IPS-20b (cell line): ENCODE measurements around the gene ZDHHC16.

Experiments used
- H3K27ac ChIP-seq: one replicate; pipeline ENCODE4 v1.5.1; 2013; ENCODE audit warnings: low read length
- H3K27me3 ChIP-seq: 2 replicates; pipeline ENCODE4 v1.6.1; 2013; ENCODE audit warnings: mild to moderate bottlenecking, low read length, inconsistent platforms; ENCODE audit not compliant: insufficient read depth
- H3K36me3 ChIP-seq: 2 replicates; pipeline ENCODE4 v1.6.1; 2013; ENCODE audit warnings: low read depth, mild to moderate bottlenecking, inconsistent platforms, low read length, moderate library complexity; ENCODE audit not compliant: insufficient read depth
- H3K4me1 ChIP-seq: 2 replicates; pipeline ENCODE4 v1.6.1; 2013; ENCODE audit warnings: mild to moderate bottlenecking, control low read depth, inconsistent platforms, low read length, moderate library complexity; ENCODE audit not compliant: insufficient read depth
- H3K4me3 ChIP-seq: 2 replicates; pipeline ENCODE4 v1.5.1; 2013; ENCODE audit warnings: mild to moderate bottlenecking, low read length, inconsistent platforms
- H3K9ac ChIP-seq: 2 replicates; pipeline ENCODE4 v1.6.1; 2013; ENCODE audit warnings: low read depth, mild to moderate bottlenecking, inconsistent platforms, low read length, moderate library complexity
- H3K9me3 ChIP-seq: 2 replicates; pipeline ENCODE4 v1.6.1; 2013; ENCODE audit warnings: mild to moderate bottlenecking, low read depth, low read length, inconsistent platforms; ENCODE audit not compliant: insufficient read depth

Gene ZDHHC16

DNA sequence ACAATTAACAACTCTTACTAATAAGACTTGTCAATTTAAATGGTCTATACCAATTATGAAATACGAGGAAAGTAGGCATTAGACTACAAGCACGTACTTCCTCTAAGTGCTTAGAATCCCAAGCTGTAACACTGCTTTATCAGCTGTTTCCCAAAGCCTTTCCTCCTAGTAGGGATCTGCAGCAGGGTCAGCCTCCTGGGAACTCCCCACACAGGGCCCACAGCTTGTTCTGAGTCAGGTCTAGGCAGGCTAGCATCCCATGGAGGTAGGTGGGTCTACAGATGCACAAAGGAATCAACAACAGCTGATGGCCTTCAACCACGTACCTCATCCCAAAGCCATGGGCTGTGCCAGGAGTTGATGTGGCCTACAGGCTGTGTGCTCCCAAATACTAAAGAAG lies 37.5 kb downstream of the ZDHHC16 start:
- no peak overlapping the region for H3K27ac ChIP-seq
- no peak overlapping the region for H3K4me3 ChIP-seq
- H3K9me3 ChIP-seq = peaks cover 3% of the 10 kb centered on the region; the same call in 1 of the 2 replicates
- no peaks in the 10 kb centered on the region for H3K27me3 ChIP-seq
- H3K9ac ChIP-seq = no peak overlapping the region
- H3K4me1 ChIP-seq = peaks cover 15% of the 10 kb centered on the region
- H3K36me3 ChIP-seq = peaks cover 30% of the 10 kb centered on the region

DNA sequence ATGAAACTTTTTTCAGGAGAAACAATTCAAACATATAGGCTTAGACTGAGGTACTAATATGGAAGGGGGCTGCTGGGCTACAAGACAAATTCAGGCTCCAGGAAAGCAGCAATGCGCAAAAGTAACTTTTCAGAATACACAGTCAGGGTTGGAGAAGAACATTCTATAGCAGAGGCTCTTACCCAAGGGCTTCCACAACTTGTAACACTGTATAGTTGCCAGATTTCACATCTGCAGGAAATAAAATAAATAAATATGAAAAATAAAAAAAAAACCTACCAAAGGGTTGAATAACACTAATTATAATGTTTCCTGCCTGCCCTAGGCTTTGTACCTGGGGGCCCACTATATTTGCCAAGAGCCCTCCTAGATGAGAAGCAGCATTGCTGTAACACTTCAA lies 37.9 kb downstream of the ZDHHC16 start:
- H3K27me3 ChIP-seq = no peaks in the 10 kb centered on the region
- peaks cover 27% of the 10 kb centered on the region for H3K36me3 ChIP-seq
- H3K4me1 ChIP-seq = peaks cover 15% of the 10 kb centered on the region
- peaks cover 3% of the 10 kb centered on the region; the same call in 1 of the 2 replicates for H3K9me3 ChIP-seq
- H3K27ac ChIP-seq = no peak overlapping the region
- H3K9ac ChIP-seq = no peak overlapping the region
- no peak overlapping the region for H3K4me3 ChIP-seq

DNA sequence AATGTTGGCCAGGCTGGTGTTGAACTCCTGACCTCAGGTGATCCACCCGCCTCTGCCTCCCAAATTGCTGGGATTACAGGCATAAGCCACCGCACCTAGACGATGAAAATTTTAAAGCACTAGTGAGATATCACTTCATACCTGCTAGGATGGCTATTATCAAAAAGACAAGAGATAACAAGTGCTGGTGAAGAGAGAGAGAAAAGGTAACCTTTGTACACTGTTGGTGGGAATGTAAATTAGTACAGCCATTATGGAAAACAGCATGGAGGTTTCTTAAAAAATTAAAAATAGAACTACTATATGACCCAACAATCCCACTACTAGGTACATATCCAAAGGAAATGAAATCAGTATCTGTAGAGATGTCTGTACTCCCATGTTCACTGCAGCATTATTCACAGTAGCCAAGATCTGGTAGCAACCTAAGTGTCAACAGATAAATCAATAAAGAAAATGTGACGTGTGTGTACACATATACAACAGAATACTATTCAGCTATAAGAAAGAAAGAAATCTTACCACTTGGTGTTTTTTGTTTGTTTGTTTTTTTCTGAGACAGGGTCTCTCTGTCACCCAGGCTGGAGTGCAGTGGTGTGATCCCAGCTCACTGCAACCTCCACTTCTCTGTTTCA lies 39.8 kb downstream of the ZDHHC16 start:
- Histone ChIP-seq H3K9me3 (peaks cover 3% of the 10 kb centered on the region; the same call in 1 of the 2 replicates), H3K9ac (no peak overlapping the region), H3K4me3 (no peak overlapping the region), H3K36me3 (peaks cover 14% of the 10 kb centered on the region), H3K4me1 (peaks cover 6% of the 10 kb centered on the region; the same call in 1 of the 2 replicates), H3K27ac (no peak overlapping the region), H3K27me3 (no peaks in the 10 kb centered on the region)

DNA sequence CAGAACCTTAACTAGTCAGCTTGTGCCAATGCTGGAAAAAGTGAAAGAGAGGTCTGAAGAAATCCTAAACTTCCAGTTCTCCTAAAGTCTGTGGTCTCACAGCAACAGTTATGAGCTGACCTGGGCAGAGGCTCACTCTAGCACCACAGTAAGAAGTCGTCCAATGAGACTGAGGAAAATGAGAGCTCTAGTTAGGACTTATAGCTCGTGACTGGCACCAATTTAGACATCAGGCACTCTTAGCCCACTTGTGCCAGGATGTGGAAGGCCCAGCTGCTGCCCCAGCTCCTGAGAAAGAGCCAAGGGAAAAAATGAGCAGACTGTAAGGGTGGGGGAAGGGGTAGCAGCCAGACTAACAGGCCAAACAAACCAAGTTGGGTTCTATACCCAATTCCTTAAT lies 44.6 kb downstream of the ZDHHC16 start:
- no peak overlapping the region for H3K27ac ChIP-seq
- peaks cover 3% of the 10 kb centered on the region; the same call in 1 of the 2 replicates for H3K9me3 ChIP-seq
- no peak overlapping the region for H3K4me3 ChIP-seq
- H3K27me3 ChIP-seq = no peaks in the 10 kb centered on the region
- H3K4me1 ChIP-seq = peaks cover 17% of the 10 kb centered on the region
- H3K36me3 ChIP-seq = peaks cover 10% of the 10 kb centered on the region; the same call in 1 of the 2 replicates
- peak overlapping the region; percentile 33; the same call in 1 of the 2 replicates for H3K9ac ChIP-seq

DNA sequence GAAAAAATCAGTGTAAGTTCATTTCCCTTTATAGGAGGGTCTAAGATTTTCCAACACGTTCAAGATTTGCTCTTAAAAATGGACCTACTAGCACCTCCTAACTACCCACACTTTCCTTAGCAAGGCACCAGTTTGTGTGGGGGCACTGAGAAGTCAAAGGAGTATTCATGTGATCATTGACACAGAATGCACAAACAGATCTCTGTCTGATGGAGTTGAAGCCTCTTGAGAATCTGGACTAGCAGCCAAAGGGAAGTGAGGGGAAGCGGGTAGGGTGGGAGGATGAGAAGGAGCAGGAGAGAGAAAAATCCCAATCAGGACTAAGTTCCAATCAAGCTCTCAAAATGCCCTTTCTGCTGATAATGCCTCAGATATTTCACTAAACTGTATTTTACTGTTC lies 48.2 kb downstream of the ZDHHC16 start:
- Histone ChIP-seq H3K27me3 (0 out of 2 replicates have a peak, but pooled peaks cover 1% of the 10 kb centered on the region), H3K36me3 (peaks cover 10% of the 10 kb centered on the region; the same call in 1 of the 2 replicates), H3K9me3 (no peaks in the 10 kb centered on the region), H3K4me3 (no peak overlapping the region), H3K27ac (no peak overlapping the region), H3K9ac (no peak overlapping the region), H3K4me1 (peaks cover 26% of the 10 kb centered on the region)

GRCh38 chr10:97494863-97495506 lies 49.0 kb downstream of the ZDHHC16 start:
- H3K9me3 ChIP-seq = no peaks in the 10 kb centered on the region
- no peak overlapping the region for H3K27ac ChIP-seq
- H3K27me3 ChIP-seq = peaks cover 9% of the 10 kb centered on the region
- H3K36me3 ChIP-seq = peaks cover 10% of the 10 kb centered on the region; the same call in 1 of the 2 replicates
- peak overlapping the region; percentile 12; the same call in 1 of the 2 replicates for H3K4me3 ChIP-seq
- H3K4me1 ChIP-seq = peaks cover 27% of the 10 kb centered on the region
- no peak overlapping the region for H3K9ac ChIP-seq

GRCh38 chr10:97497572-97498075 lies 51.6 kb downstream of the ZDHHC16 start:
- H3K9me3 ChIP-seq = no peaks in the 10 kb centered on the region
- H3K27me3 ChIP-seq = peaks cover 33% of the 10 kb centered on the region
- peaks cover 10% of the 10 kb centered on the region; the same call in 1 of the 2 replicates for H3K36me3 ChIP-seq
- H3K27ac ChIP-seq = peak overlapping the region; percentile 59
- H3K4me1 ChIP-seq = peaks cover 24% of the 10 kb centered on the region
- peak overlapping the region; percentile 94; the same call in 1 of the 2 replicates for H3K9ac ChIP-seq
- peak overlapping the region; percentile 97 for H3K4me3 ChIP-seq

DNA sequence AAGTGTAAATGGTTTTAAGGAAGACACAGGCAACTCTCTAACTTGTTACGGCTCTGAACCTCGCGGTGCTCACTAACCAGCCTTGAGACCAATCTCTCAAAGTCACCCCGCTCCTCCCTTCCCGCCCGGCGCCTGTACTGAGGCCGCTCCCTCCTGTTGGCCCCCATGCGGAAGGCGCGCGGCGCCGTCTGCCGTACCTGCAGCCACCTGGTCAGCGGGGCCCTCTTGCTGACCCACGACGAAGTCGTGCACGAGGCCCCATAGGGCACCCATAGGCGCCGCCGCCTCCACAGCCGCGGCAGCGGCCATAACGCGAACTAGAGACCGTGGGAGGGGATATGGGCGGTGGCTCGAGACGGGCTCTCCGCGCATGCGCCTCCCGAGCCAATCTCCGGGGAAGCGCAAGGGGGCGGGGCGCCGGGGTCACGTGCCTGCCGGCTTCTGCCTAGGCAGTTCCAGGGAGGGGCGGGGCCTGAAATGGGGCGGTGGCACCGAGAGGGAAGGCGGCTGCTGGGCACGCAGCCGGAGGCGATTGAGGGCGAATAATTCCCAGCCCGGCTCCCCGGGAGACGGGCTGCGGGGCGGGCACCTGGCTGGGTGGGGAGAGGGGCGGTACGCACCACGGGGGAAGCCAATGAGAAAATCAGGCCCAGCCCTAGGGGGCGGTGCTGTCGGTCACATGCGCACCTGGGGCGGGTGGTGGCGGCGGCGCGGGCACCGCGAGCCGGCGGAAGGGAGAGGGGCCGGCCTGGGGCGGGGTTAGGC lies 52.3 kb downstream of the ZDHHC16 start, which contains the start of gene MMS19:
TSS of gene MMS19 (minus strand) at position 347 of the 765 bp plus-strand sequence. CDS start at position 309, 38 bp downstream.
- peak within 1 kb of the TSS; percentile 94; the same call in 1 of the 2 replicates for H3K9ac ChIP-seq
- H3K4me1 ChIP-seq = peaks cover 24% of the 10 kb centered on the region
- peaks cover 4% of the 10 kb centered on the region; the same call in 1 of the 2 replicates for H3K36me3 ChIP-seq

GRCh38 chr10:97498841-97499560 lies 53.0 kb downstream of the ZDHHC16 start, which contains the start of gene UBTD1:
TSS of gene UBTD1 (plus strand) at chr10:97498924. CDS start at chr10:97499204, 280 bp downstream.
- Histone ChIP-seq H3K9me3 (no peaks in the 10 kb centered on the region), H3K4me1 (peaks cover 24% of the 10 kb centered on the region), H3K27me3 (peaks cover 33% of the 10 kb centered on the region), H3K4me3 (peak within 1 kb of the TSS; percentile 97), H3K27ac (peak within 1 kb of the TSS; percentile 59), H3K36me3 (no peaks in the 10 kb centered on the region), H3K9ac (peak within 1 kb of the TSS; percentile 94; the same call in 1 of the 2 replicates)

More for the DNA sequence above, 52.3 kb downstream of the ZDHHC16 start, which contains the start of gene MMS19:
- Histone ChIP-seq H3K9me3 (no peaks in the 10 kb centered on the region), H3K27ac (peak within 1 kb of the TSS; percentile 59), H3K27me3 (peaks cover 33% of the 10 kb centered on the region), H3K4me3 (peak within 1 kb of the TSS; percentile 97)

DNA sequence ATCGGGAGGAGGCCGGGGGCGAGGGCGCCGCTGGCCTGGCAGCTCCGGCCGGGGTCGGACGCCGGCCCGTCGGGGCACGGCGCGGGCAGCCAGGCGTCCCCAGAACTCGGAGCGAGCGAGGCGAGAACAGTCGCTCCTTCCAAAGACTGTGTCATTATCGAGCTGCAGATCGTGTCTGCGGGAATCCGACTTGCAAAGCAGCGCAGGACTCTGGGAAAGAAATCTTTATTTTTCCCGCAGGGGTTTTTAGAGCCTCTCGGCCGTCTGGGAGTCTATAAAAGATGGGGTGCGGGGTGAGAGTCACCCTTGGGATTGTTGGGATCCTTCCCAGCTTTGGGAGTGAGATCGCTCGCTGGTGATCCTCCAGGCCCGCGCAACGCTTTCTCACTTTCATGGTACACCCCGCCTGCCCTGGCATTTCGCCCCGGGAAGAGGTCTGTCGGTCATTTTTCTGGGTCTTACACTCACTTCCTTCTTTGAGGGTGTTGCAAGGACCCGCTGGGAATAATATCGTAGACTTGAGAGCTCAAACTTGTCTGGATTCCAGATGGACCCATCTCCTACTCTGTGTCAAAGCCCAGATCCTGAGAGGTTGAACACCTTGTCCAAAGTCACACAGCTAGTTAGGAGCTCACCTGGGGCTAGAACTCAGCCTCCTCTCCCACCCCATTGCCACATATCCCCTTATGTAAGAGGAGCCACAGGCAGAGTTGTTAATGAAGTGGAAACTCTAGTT lies 53.8 kb downstream of the ZDHHC16 start:
- Histone ChIP-seq H3K9ac (peak overlapping the region; percentile 94; the same call in 1 of the 2 replicates), H3K9me3 (no peaks in the 10 kb centered on the region), H3K36me3 (no peaks in the 10 kb centered on the region), H3K27me3 (peaks cover 33% of the 10 kb centered on the region), H3K4me1 (peaks cover 22% of the 10 kb centered on the region), H3K27ac (no peak overlapping the region), H3K4me3 (peak overlapping the region; percentile 97)
